Trophoblast cell (in vitro differentiated cells and primary cell): ENCODE results near the gene RBMX.

ENCODE experiments used
- DNase-seq, 2 donors: peaks; one replicate each; pipeline ENCODE4 v3.0.0-alpha.2; 2016
- H2AFZ ChIP-seq: 2 replicates; pipeline ENCODE4 v1.6.1; 2013; ENCODE audit warnings: low read length, moderate library complexity, mild to moderate bottlenecking; ENCODE audit not compliant: insufficient read depth, poor library complexity
- H2AK5ac ChIP-seq: 2 replicates; pipeline ENCODE4 v1.6.1; 2013; ENCODE audit warnings: mild to moderate bottlenecking, low read length
- H2BK120ac ChIP-seq: 2 replicates; pipeline ENCODE4 v1.6.1; 2013; ENCODE audit warnings: low read length, mild to moderate bottlenecking, moderate library complexity; ENCODE audit not compliant: insufficient read depth, poor library complexity
- H2BK12ac ChIP-seq: 2 replicates; pipeline ENCODE4 v1.6.1; 2013; ENCODE audit warnings: mild to moderate bottlenecking, low read length, moderate library complexity
- H2BK5ac ChIP-seq: 2 replicates; pipeline ENCODE4 v1.6.1; 2013; ENCODE audit warnings: low read length, low read depth, moderate library complexity, mild to moderate bottlenecking; ENCODE audit not compliant: poor library complexity
- H3K14ac ChIP-seq: 2 replicates; pipeline ENCODE4 v1.6.1; 2013; ENCODE audit warnings: mild to moderate bottlenecking, low read length
- H3K18ac ChIP-seq: 2 replicates; pipeline ENCODE4 v1.6.1; 2013; ENCODE audit warnings: mild to moderate bottlenecking, low read length
- H3K23ac ChIP-seq: 2 replicates; pipeline ENCODE4 v1.6.1; 2013; ENCODE audit warnings: low read length
- H3K27ac ChIP-seq: 2 replicates; pipeline ENCODE4 v1.5.1; 2013; ENCODE audit warnings: low read depth, mild to moderate bottlenecking, inconsistent platforms, low read length, moderate library complexity
- H3K27me3 ChIP-seq: 2 replicates; pipeline ENCODE4 v1.6.1; 2013; ENCODE audit warnings: inconsistent platforms, mild to moderate bottlenecking, low read length, moderate library complexity; ENCODE audit not compliant: insufficient read depth
- H3K36me3 ChIP-seq, 2 experiments: 1 replicate in 1 of 2; 2 replicates in 1 of 2; pipeline ENCODE4 v1.6.1; 2013; ENCODE audit warnings: low read length in 2 of 2, mild to moderate bottlenecking in 2 of 2, moderate library complexity in 1 of 2; ENCODE audit not compliant: insufficient read depth in 2 of 2, control insufficient read depth in 1 of 2
- H3K4ac ChIP-seq: 2 replicates; pipeline ENCODE4 v1.6.1; 2013; ENCODE audit warnings: low read depth, mild to moderate bottlenecking, low read length, moderate library complexity
- H3K4me1 ChIP-seq, 2 experiments: 1 replicate in 1 of 2; 2 replicates in 1 of 2; pipeline ENCODE4 v1.6.1; 2013; ENCODE audit warnings: low read length in 2 of 2, mild to moderate bottlenecking in 2 of 2, moderate library complexity in 1 of 2; ENCODE audit not compliant: insufficient read depth in 2 of 2, control insufficient read depth in 1 of 2
- H3K4me2 ChIP-seq: 2 replicates; pipeline ENCODE4 v1.6.1; 2013; ENCODE audit warnings: inconsistent platforms, mild to moderate bottlenecking, low read length, moderate library complexity
- H3K4me3 ChIP-seq: 2 replicates; pipeline ENCODE4 v1.5.1; 2013; ENCODE audit warnings: mild to moderate bottlenecking, low read depth, low read length, inconsistent platforms
- H3K79me1 ChIP-seq: one replicate; pipeline ENCODE4 v1.6.1; 2013; ENCODE audit warnings: low read length
- H3K79me2 ChIP-seq: 2 replicates; pipeline ENCODE4 v1.6.1; 2013; ENCODE audit warnings: low read length, mild to moderate bottlenecking; ENCODE audit not compliant: control insufficient read depth, insufficient read depth, poor library complexity
- H3K9ac ChIP-seq: 2 replicates; pipeline ENCODE4 v1.6.1; 2013; ENCODE audit warnings: mild to moderate bottlenecking, low read length
- H3K9me3 ChIP-seq: 2 replicates; pipeline ENCODE4 v1.6.1; 2013; ENCODE audit warnings: low read depth, mild to moderate bottlenecking, control low read depth, inconsistent platforms, low read length; ENCODE audit not compliant: insufficient read depth
- H4K12ac ChIP-seq: 2 replicates; pipeline ENCODE4 v1.6.1; 2013; ENCODE audit warnings: low read depth, mild to moderate bottlenecking, low read length, moderate library complexity
- H4K8ac ChIP-seq: 2 replicates; pipeline ENCODE4 v1.6.1; 2013; ENCODE audit warnings: low read depth, mild to moderate bottlenecking, low read length, moderate library complexity
- H4K91ac ChIP-seq: one replicate; pipeline ENCODE4 v1.6.1; 2013; ENCODE audit warnings: low read depth, mild to moderate bottlenecking, low read length, moderate library complexity
- WGBS: extraction: QIAGEN DNeasy Blood & Tissue Kit; methylation state at CpG from one replicate; pipeline ENCODE4 v1.1.7; 2013; ENCODE audit warnings: missing lambda C conversion rate; ENCODE audit not compliant: insufficient read length, insufficient coverage; ENCODE audit errors: extremely low coverage; 5-methylcytosine and 5-hydroxymethylcytosine counted together

RBMX gene

DNA sequence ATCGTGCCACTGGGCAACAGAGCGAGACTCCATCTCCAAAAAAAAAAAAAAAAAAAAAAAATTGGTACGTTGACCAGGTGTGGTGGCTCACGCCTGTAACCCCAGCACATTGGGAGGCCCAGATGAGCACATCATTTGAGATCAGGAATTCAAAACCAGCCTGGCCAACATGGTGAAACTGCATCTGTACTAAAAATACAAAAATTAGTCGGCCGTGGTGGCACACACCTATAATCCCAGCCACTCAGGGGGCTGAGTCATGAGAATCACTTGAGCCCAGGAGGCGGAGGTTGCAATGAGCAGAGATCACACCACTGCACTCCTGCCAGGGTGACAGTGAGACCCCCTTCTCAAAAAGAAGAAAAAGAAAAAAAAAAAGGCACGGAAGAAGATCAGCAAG lies 24.5 kb downstream of the RBMX start:
- Histone ChIP-seq H2BK12ac (no peak overlapping the region), H3K4me1 (no peaks in the 10 kb centered on the region), H3K9me3 (no peaks in the 10 kb centered on the region), H3K79me2 (no peaks in the 10 kb centered on the region), H3K9ac (no peak overlapping the region), H3K18ac (no peak overlapping the region), H4K8ac (no peak overlapping the region), H2AFZ (no peak overlapping the region), H2BK5ac (no peak overlapping the region), H3K14ac (no peak overlapping the region), H2BK120ac (no peak overlapping the region), H3K4ac (no peak overlapping the region), H3K23ac (no peak overlapping the region), H2AK5ac (no peak overlapping the region), H3K4me2 (no peak overlapping the region), H4K91ac (no peak overlapping the region), H3K27ac (no peak overlapping the region), H3K27me3 (no peaks in the 10 kb centered on the region), H4K12ac (no peak overlapping the region), H3K79me1 (no peaks in the 10 kb centered on the region), H3K36me3 (peaks cover 2 to 7% of the 10 kb centered on the region in 2 experiments), H3K4me3 (no peak overlapping the region)
- no CpG with 5 or more reads among the region's 8 CpGs for WGBS
- DNase-seq: no peak

DNA sequence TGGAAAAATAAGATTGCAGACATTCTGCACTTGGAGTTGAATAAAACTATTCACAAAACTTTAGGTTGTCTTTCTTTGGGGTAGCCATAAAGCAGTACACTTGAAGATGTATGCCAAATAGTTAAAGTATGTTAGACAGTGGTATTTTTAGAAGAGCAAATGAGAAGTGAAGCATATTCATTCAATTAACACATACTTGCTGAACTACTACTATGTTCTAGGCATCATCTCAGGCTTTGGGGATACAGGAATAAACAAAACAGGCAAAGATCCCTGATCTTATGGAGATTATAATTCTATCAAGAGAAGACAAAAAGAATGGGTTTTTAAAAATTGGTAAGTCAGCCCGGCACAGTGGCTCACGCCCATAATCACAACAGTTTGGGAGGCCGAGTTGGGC lies 29.0 kb downstream of the RBMX start:
- no peak overlapping the region for H3K9ac ChIP-seq
- H3K36me3 ChIP-seq: peaks cover 3 to 6% of the 10 kb centered on the region in 2 experiments
- no peak for DNase-seq
- H3K4me2 ChIP-seq: no peak overlapping the region
- H3K27me3 ChIP-seq: no peaks in the 10 kb centered on the region
- no peak overlapping the region for H3K18ac ChIP-seq
- H3K27ac ChIP-seq: no peak overlapping the region
- no peak overlapping the region for H2AFZ ChIP-seq
- no peaks in the 10 kb centered on the region for H3K79me2 ChIP-seq
- H3K4ac ChIP-seq: no peak overlapping the region
- H2BK120ac ChIP-seq: no peak overlapping the region
- no peak overlapping the region for H3K14ac ChIP-seq
- no peaks in the 10 kb centered on the region for H3K79me1 ChIP-seq
- H3K4me1 ChIP-seq: no peaks in the 10 kb centered on the region
- H2AK5ac ChIP-seq: no peak overlapping the region
- H4K12ac ChIP-seq: no peak overlapping the region
- H3K9me3 ChIP-seq: peaks cover 3% of the 10 kb centered on the region
- no peak overlapping the region for H2BK12ac ChIP-seq
- no CpG with 5 or more reads among the region's 3 CpGs for whole genome bisulfite sequencing
- no peak overlapping the region for H2BK5ac ChIP-seq
- H3K4me3 ChIP-seq: no peak overlapping the region
- H4K91ac ChIP-seq: no peak overlapping the region
- no peak overlapping the region for H4K8ac ChIP-seq
- H3K23ac ChIP-seq: no peak overlapping the region

DNA sequence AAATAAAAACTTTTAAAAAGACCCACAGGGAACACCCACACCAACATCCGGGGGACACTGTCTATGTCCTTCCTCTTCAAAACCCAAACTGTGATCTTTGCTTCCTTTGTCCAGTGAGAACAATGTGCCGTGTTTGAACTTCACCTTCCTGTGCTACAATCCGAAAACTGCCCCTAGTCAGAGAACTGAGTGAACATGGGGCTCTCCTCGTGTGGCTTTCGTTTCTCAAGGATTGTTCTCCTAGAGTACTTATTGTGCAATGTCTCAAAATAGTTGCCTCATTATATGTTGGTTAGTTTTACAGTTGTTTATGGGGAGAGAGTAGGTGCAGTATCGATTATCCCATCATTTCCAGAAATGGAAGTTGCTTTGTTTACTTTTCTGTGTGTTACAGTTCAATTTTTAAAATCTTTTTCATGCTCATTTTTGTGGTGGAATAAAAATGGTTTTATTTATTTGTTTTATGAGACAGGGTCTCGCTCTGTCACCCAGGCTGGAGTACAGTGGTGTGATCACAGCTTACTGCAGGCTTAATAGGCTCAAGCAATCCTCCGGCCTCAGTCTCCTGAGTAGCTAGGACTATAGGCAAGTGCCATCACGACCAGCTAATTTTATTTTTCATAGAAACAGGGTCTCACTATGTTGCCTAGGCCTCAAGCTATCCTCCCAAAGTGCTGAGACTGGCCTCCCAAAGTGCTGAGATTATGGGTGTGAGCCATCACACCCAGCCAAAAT lies 29.9 kb downstream of the RBMX start:
- H3K79me2 ChIP-seq: no peaks in the 10 kb centered on the region
- H3K23ac ChIP-seq: no peak overlapping the region
- H3K14ac ChIP-seq: no peak overlapping the region
- no peaks in the 10 kb centered on the region for H3K4me1 ChIP-seq
- H2BK5ac ChIP-seq: no peak overlapping the region
- no peak overlapping the region for H2AFZ ChIP-seq
- DNase-seq: peak in 1 of 2 donors; percentile 25
- no CpG with 5 or more reads among the region's 9 CpGs for WGBS
- H2BK12ac ChIP-seq: no peak overlapping the region
- H4K8ac ChIP-seq: no peak overlapping the region
- H3K4me3 ChIP-seq: no peak overlapping the region
- H3K9me3 ChIP-seq: peaks cover 3% of the 10 kb centered on the region
- no peak overlapping the region for H4K12ac ChIP-seq
- no peak overlapping the region for H2BK120ac ChIP-seq
- H3K36me3 ChIP-seq: peaks cover 3 to 6% of the 10 kb centered on the region in 2 experiments
- no peak overlapping the region for H3K18ac ChIP-seq
- H3K27me3 ChIP-seq: no peaks in the 10 kb centered on the region
- no peak overlapping the region for H3K4ac ChIP-seq
- no peak overlapping the region for H3K27ac ChIP-seq
- H2AK5ac ChIP-seq: no peak overlapping the region
- no peak overlapping the region for H3K9ac ChIP-seq
- no peak overlapping the region for H3K4me2 ChIP-seq
- no peaks in the 10 kb centered on the region for H3K79me1 ChIP-seq
- no peak overlapping the region for H4K91ac ChIP-seq

DNA sequence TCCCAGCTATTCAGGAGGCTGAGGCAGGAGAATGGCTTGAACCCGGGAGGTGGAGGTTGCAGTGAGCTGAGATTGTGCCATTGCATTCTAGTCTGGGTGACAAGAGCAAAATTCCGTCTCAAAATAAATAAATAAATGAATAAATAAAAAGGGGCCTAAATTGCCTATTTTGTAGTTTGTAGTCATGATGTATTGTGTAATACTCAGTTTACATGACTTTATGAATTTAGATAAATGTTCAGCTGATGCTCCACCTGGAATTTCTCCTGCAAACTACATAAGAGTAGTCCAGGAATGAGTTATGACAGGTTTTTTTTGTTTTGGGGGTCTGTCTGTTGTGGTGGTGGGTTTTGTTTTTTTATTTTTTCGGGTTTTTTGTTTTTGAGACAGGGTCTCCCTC lies 31.1 kb downstream of the RBMX start:
- Histone ChIP-seq H3K4me3 (no peak overlapping the region), H3K79me1 (no peaks in the 10 kb centered on the region), H3K4me2 (no peak overlapping the region), H3K14ac (no peak overlapping the region), H3K36me3 (peaks cover 5 to 6% of the 10 kb centered on the region in 2 experiments), H3K4ac (no peak overlapping the region), H3K27me3 (no peaks in the 10 kb centered on the region), H3K79me2 (no peaks in the 10 kb centered on the region), H3K18ac (no peak overlapping the region), H3K9ac (no peak overlapping the region), H2BK5ac (no peak overlapping the region), H2BK12ac (no peak overlapping the region), H2BK120ac (no peak overlapping the region), H3K9me3 (peaks cover 3% of the 10 kb centered on the region), H4K8ac (no peak overlapping the region), H4K12ac (no peak overlapping the region), H2AK5ac (no peak overlapping the region), H2AFZ (no peak overlapping the region), H3K27ac (no peak overlapping the region), H4K91ac (no peak overlapping the region), H3K4me1 (no peaks in the 10 kb centered on the region), H3K23ac (no peak overlapping the region)
- no peak for DNase-seq
- WGBS: no CpG with 5 or more reads among the region's 3 CpGs
